Fibroblast of lung (primary cell): ENCODE data around the gene GPR61. TPM values are rescaled to one million over a fixed set of nuclear protein-coding genes. Genes with fewer than 3 reads are reported as not detected.

ENCODE experiments used
- DNase-seq, 2 donors: peaks; one replicate each; pipeline versions ENCODE4 v3.0.0 to v3.0.0-alpha.2; 2010; ENCODE audit warnings: low read depth in 2 of 2
- H2AFZ ChIP-seq: 2 replicates; pipeline ENCODE4 v1.5.1; 2012; ENCODE audit warnings: low read length, control low read depth, inconsistent platforms
- H3K27ac ChIP-seq: 2 replicates; pipeline ENCODE4 v1.5.1; 2011; ENCODE audit warnings: low read length, control low read depth; ENCODE audit not compliant: insufficient read depth
- H3K27me3 ChIP-seq: 2 replicates; pipeline ENCODE4 v1.5.1; 2011; ENCODE audit warnings: mild to moderate bottlenecking, low read length; ENCODE audit not compliant: control insufficient read depth, insufficient read depth
- H3K36me3 ChIP-seq: 2 replicates; pipeline ENCODE4 v1.5.1; 2011; ENCODE audit warnings: low read length; ENCODE audit not compliant: control insufficient read depth, insufficient read depth
- H3K4me1 ChIP-seq: 2 replicates; pipeline ENCODE4 v1.5.1; 2011; ENCODE audit warnings: low read length; ENCODE audit not compliant: control insufficient read depth, insufficient read depth; ENCODE audit errors: extremely low read depth
- H3K4me2 ChIP-seq: 2 replicates; pipeline ENCODE4 v1.5.1; 2011; ENCODE audit warnings: low read length, control low read depth; ENCODE audit not compliant: insufficient read depth; ENCODE audit errors: extremely low read depth
- H3K4me3 ChIP-seq, 4 experiments: fragments of 200-600 bp in 1 of 4; sonication (generic) in 1 of 4; replicated peaks in 1 of 4; 2 replicates each; pipeline ENCODE4 v1.5.1; 2011 to 2016; ENCODE audit warnings: low read length in 4 of 4, low read depth in 3 of 4, mild to moderate bottlenecking in 3 of 4, control low read depth in 2 of 4, inconsistent platforms in 1 of 4, mixed read lengths in 1 of 4; ENCODE audit not compliant: insufficient read depth in 1 of 4; ENCODE audit errors: control extremely low read depth in 1 of 4
- H3K79me2 ChIP-seq: 2 replicates; pipeline ENCODE4 v1.5.1; 2012; ENCODE audit warnings: mild to moderate bottlenecking, low read length, inconsistent platforms; ENCODE audit not compliant: control insufficient read depth, insufficient read depth
- H3K9ac ChIP-seq: 2 replicates; pipeline ENCODE4 v1.5.1; 2011; ENCODE audit warnings: mild to moderate bottlenecking, low read length, control low read depth; ENCODE audit not compliant: insufficient read depth
- H3K9me3 ChIP-seq: 2 replicates; pipeline ENCODE4 v1.5.1; 2012; ENCODE audit warnings: low read depth, low read length; ENCODE audit not compliant: control insufficient read depth, insufficient read depth
- H4K20me1 ChIP-seq: 2 replicates; pipeline ENCODE4 v1.5.1; 2011; ENCODE audit warnings: low read length; ENCODE audit not compliant: control insufficient read depth, insufficient read depth; ENCODE audit errors: extremely low read depth
- CTCF ChIP-seq, 2 donors: IDR thresholded peaks in 1 of 2; conservative IDR thresholded peaks in 1 of 2; 1 replicate in 1 of 2; 2 replicates in 1 of 2; pipeline ENCODE4 v1.5.1; 2011 to 2012; ENCODE audit warnings: low read length in 2 of 2, control low read depth in 1 of 2, inconsistent platforms in 1 of 2, low read depth in 1 of 2, mild to moderate bottlenecking in 1 of 2
- EZH2 ChIP-seq: IDR thresholded peaks from 2 replicates; pipeline ENCODE4 v1.5.1; 2012; ENCODE audit warnings: low read length, control low read depth, mild to moderate bottlenecking; ENCODE audit errors: missing control alignments
- polyA plus RNA-seq, 2 donors: library from polyadenylated mRNA; depleted of rRNA in 1 of 2; stranded (reverse) in 1 of 2; unstranded in 1 of 2; fragments of >200 nt; gene quantifications; 2 replicates each; pipeline ENCODE4 v1.2.1, GENCODE V29; 2011 to 2012; ENCODE audit warnings: missing spikeins in 1 of 2
- total RNA-seq: library from RNA; depleted of rRNA; stranded (reverse); fragments of >200 nt; gene quantifications from 2 replicates; pipeline ENCODE4 v1.2.1, GENCODE V29; 2014

GPR61 gene
- total and polyA plus RNA-seq, 2 donors (not counting 1 experiment from before 2014, with no cell fraction given), result 0.01 TPM; not detected in 1

- H3K4me1 ChIP-seq, result peaks cover 2% of the 10 kb centered on the region
- H3K9me3 ChIP-seq, result no peaks in the 10 kb centered on the region
- H4K20me1 ChIP-seq, result no peaks in the 10 kb centered on the region
- H3K79me2 ChIP-seq, result no peaks in the 10 kb centered on the region
- H3K4me2 ChIP-seq, result no peak overlapping the region
- H3K36me3 ChIP-seq, result no peaks in the 10 kb centered on the region
- H2AFZ ChIP-seq, result no peak overlapping the region
- H3K9ac ChIP-seq, result no peak overlapping the region
- TF ChIP-seq CTCF (conservative IDR thresholded peaks at IDR 0.05 in 1 of 2, IDR thresholded peaks at IDR 0.05 in 1 of 2; ENCODE audit: low read depth in 1 of 2, low read length in 2 of 2) (no peak), EZH2 (no peak)
- no peak overlapping the region for H3K27ac ChIP-seq
- DNase-seq, result no peak
- peaks cover 23% of the 10 kb centered on the region for H3K27me3 ChIP-seq
- no peak overlapping the region for H3K4me3 ChIP-seq
Observed at GRCh38 chr1:109535481-109535880, 4.2 kb upstream of the GPR61 start.

- no peaks in the 10 kb centered on the region for H3K36me3 ChIP-seq
- H3K4me2 ChIP-seq, result no peak overlapping the region
- TF ChIP-seq EZH2, result no peak
- no peak for TF ChIP-seq CTCF (conservative IDR thresholded peaks at IDR 0.05 in 1 of 2, IDR thresholded peaks at IDR 0.05 in 1 of 2; ENCODE audit: low read depth in 1 of 2, low read length in 2 of 2)
- H3K27me3 ChIP-seq, result peaks cover 27% of the 10 kb centered on the region
- no peak overlapping the region for H3K9ac ChIP-seq
- H3K4me3 ChIP-seq, result no peak overlapping the region
- DNase-seq, result no peak
- no peaks in the 10 kb centered on the region for H3K9me3 ChIP-seq
- no peaks in the 10 kb centered on the region for H4K20me1 ChIP-seq
- H2AFZ ChIP-seq, result no peak overlapping the region
- H3K27ac ChIP-seq, result no peak overlapping the region
- H3K79me2 ChIP-seq, result no peaks in the 10 kb centered on the region
- peaks cover 2% of the 10 kb centered on the region for H3K4me1 ChIP-seq
Observed at GRCh38 chr1:109535971-109536491, 3.6 kb upstream of the GPR61 start.

GRCh38 chr1:109537450-109538178, 2.1 kb upstream of the GPR61 start:
- H3K4me1 ChIP-seq, result no peaks in the 10 kb centered on the region
- no peak overlapping the region for H2AFZ ChIP-seq
- no peak overlapping the region for H3K27ac ChIP-seq
- no peak overlapping the region for H3K4me2 ChIP-seq
- DNase-seq, result no peak
- no peak overlapping the region for H3K9ac ChIP-seq
- H3K4me3 ChIP-seq, result no peak overlapping the region
- no peaks in the 10 kb centered on the region for H3K9me3 ChIP-seq
- H4K20me1 ChIP-seq, result no peaks in the 10 kb centered on the region
- no peaks in the 10 kb centered on the region for H3K79me2 ChIP-seq
- H3K27me3 ChIP-seq, result peaks cover 32% of the 10 kb centered on the region
- no peak for TF ChIP-seq EZH2
- no peak for TF ChIP-seq CTCF (conservative IDR thresholded peaks at IDR 0.05 in 1 of 2, IDR thresholded peaks at IDR 0.05 in 1 of 2; ENCODE audit: low read depth in 1 of 2, low read length in 2 of 2)
- no peaks in the 10 kb centered on the region for H3K36me3 ChIP-seq
